ENCODE measurements around the gene SNHG17.
"Not testable (repeated sequence)": the region's sequence is repeated elsewhere in the genome, so short reads cannot be mapped to it uniquely, and the experiment has no call there.

Gene SNHG17

GRCh38 chr20:38434770-38435554 lies at the start of gene SNHG17:
TSS of gene SNHG17 (minus strand) at chr20:38435328.
- peak; percentile 91 for DNase-seq

- no peak for DNase-seq
These were observed 44.5 kb upstream of the SNHG17 start for GRCh38 chr20:38479596-38479995.

GRCh38 chr20:38477747-38478146 lies 42.6 kb upstream of the SNHG17 start:
- DNase-seq = no peak

- no peak for DNase-seq
These were observed 38.3 kb upstream of the SNHG17 start for GRCh38 chr20:38473367-38473795.

- peak; percentile 99 for DNase-seq
These were observed 37.6 kb upstream of the SNHG17 start, which contains the start of gene RALGAPB for GRCh38 chr20:38472513-38473366. TSS of gene RALGAPB (plus strand) at chr20:38472843. CDS start at chr20:38488433, 15,590 bp downstream.

- no peak for DNase-seq
These were observed 36.9 kb upstream of the SNHG17 start for GRCh38 chr20:38471987-38472512.

- no peak for DNase-seq
These were observed 36.1 kb upstream of the SNHG17 start for GRCh38 chr20:38471245-38471644.

GRCh38 chr20:38466983-38467382 lies 31.9 kb upstream of the SNHG17 start:
- DNase-seq = no peak

- no peak for DNase-seq
These were observed 31.0 kb upstream of the SNHG17 start for GRCh38 chr20:38466171-38466570.

- DNase-seq = not testable (repeated sequence)
These were observed 26.4 kb upstream of the SNHG17 start for GRCh38 chr20:38461569-38461968.

- not testable (repeated sequence) for DNase-seq
These were observed 26.0 kb upstream of the SNHG17 start for GRCh38 chr20:38461167-38461566.

GRCh38 chr20:38460631-38461030 lies 25.5 kb upstream of the SNHG17 start:
- not testable (repeated sequence) for DNase-seq

- no peak for DNase-seq
These were observed 25.0 kb upstream of the SNHG17 start for GRCh38 chr20:38460040-38460623.

- no peak for DNase-seq
These were observed 23.2 kb upstream of the SNHG17 start for GRCh38 chr20:38458314-38458713.

- DNase-seq = no peak
These were observed 19.7 kb upstream of the SNHG17 start for GRCh38 chr20:38454556-38455473.

GRCh38 chr20:38453941-38454340 lies 18.8 kb upstream of the SNHG17 start:
- DNase-seq = no peak

GRCh38 chr20:38452880-38453624 lies 17.9 kb upstream of the SNHG17 start:
- DNase-seq = no peak

- no peak for DNase-seq
These were observed 15.4 kb upstream of the SNHG17 start for GRCh38 chr20:38450412-38450975.

GRCh38 chr20:38449046-38449445 lies 13.9 kb upstream of the SNHG17 start:
- no peak for DNase-seq

- DNase-seq = no peak
These were observed 13.0 kb upstream of the SNHG17 start for GRCh38 chr20:38447931-38448675.

Data from left hindlimb (tissue), 1 donor.